Mammary epithelial cell (primary cell): ENCODE measurements around the gene IKZF2.

ENCODE experiments used
- CTCF ChIP-seq, 2 donors: IDR thresholded peaks in 1 of 2; conservative IDR thresholded peaks in 1 of 2; 2 replicates each; pipeline ENCODE4 v1.5.1; 2011 to 2012; ENCODE audit warnings: inconsistent platforms in 2 of 2, low read length in 2 of 2, mild to moderate bottlenecking in 2 of 2, control low read depth in 1 of 2, low read depth in 1 of 2; ENCODE audit not compliant: insufficient read depth in 1 of 2; ENCODE audit errors: extremely low read depth in 1 of 2
- EZH2 ChIP-seq: IDR thresholded peaks from 2 replicates; pipeline ENCODE4 v1.6.1; 2012; ENCODE audit warnings: low read length, inconsistent platforms, borderline replicate concordance

GRCh38 chr2:213034585-213034984 lies 116.8 kb downstream of the IKZF2 start:
- no peak for TF ChIP-seq CTCF (conservative IDR thresholded peaks at IDR 0.05 in 1 of 2, IDR thresholded peaks at IDR 0.05 in 1 of 2; ENCODE audit: extremely low read depth in 1 of 2, insufficient read depth in 1 of 2, low read depth in 1 of 2, low read length in 2 of 2)
- no peak for TF ChIP-seq EZH2
